Measurements from ENCODE around the gene LMAN2.
"Not testable (repeated sequence)": the region's sequence is repeated elsewhere in the genome, so short reads cannot be mapped to it uniquely, and the experiment has no call there.

Gene LMAN2

DNA sequence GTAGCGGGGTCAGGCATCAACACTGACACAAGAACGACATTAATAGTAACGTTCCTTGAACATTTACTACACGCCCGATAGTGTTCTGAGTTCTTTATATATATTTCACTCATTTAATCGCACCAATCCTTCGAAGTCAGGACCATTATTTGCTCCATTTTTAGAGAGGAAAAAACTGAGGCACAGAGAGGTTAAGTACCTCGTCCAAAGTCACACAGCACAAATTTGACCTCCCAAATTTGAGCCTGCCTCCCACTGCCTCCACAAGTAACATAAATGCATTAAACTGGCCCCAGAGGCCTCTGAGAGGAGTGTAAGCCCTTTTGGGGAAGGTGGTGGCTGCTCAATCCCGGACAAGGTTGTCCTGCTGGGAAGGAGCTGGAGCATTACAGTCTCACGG is 12.1 kb upstream of the LMAN2 start:
- Histone ChIP-seq H3K36me3 (ENCODE audit: control insufficient read depth, insufficient read depth, low read length) (peaks cover 12% of the 10 kb centered on the region), H3K27me3 (replicated peaks; ENCODE audit: control insufficient read depth, insufficient read depth, low read length) (no peaks in the 10 kb centered on the region), H3K4me3 (replicated peaks; ENCODE audit: low read depth, low read length) (peak overlapping the region; percentile 53)
- TF ChIP-seq, protein P1, sequence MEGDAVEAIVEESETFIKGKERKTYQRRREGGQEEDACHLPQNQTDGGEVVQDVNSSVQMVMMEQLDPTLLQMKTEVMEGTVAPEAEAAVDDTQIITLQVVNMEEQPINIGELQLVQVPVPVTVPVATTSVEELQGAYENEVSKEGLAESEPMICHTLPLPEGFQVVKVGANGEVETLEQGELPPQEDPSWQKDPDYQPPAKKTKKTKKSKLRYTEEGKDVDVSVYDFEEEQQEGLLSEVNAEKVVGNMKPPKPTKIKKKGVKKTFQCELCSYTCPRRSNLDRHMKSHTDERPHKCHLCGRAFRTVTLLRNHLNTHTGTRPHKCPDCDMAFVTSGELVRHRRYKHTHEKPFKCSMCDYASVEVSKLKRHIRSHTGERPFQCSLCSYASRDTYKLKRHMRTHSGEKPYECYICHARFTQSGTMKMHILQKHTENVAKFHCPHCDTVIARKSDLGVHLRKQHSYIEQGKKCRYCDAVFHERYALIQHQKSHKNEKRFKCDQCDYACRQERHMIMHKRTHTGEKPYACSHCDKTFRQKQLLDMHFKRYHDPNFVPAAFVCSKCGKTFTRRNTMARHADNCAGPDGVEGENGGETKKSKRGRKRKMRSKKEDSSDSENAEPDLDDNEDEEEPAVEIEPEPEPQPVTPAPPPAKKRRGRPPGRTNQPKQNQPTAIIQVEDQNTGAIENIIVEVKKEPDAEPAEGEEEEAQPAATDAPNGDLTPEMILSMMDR (IDR thresholded peaks at IDR 0.05; ENCODE audit: insufficient read depth, low read length, poor library complexity, severe bottlenecking) = no peak
- DNase-seq (ENCODE audit: extremely low read depth, insufficient read length) = no peak

GRCh38 chr5:177362610-177363507 is 11.4 kb upstream of the LMAN2 start:
- TF ChIP-seq, protein P1 (IDR thresholded peaks at IDR 0.05; ENCODE audit: insufficient read depth, low read length, poor library complexity, severe bottlenecking) = no peak
- H3K36me3 ChIP-seq (ENCODE audit: control insufficient read depth, insufficient read depth, low read length) = peaks cover 5% of the 10 kb centered on the region
- DNase-seq (ENCODE audit: extremely low read depth, insufficient read length) = peak; percentile 82
- H3K4me3 ChIP-seq (replicated peaks; ENCODE audit: low read depth, low read length) = peak overlapping the region; percentile 53
- H3K27me3 ChIP-seq (replicated peaks; ENCODE audit: control insufficient read depth, insufficient read depth, low read length) = no peaks in the 10 kb centered on the region

DNA sequence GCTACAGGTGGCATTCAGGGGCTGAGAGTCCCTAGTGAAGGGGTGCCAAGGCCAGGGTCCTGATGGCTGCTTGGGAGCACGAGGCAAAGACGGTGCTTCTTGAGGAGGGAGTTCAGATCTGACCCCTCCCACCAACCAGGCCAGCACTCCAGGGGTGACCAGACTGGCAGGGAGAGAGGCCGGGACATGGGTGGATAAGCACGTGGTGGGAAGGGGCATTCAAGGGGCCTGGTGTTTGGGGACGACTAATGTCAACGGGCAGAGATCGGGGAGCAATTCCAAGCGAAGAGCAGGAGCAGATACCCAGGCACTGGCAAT is 10.8 kb upstream of the LMAN2 start:
- H3K4me3 ChIP-seq (replicated peaks; ENCODE audit: low read depth, low read length) = peak overlapping the region; percentile 23
- TF ChIP-seq, protein P1 (IDR thresholded peaks at IDR 0.05; ENCODE audit: insufficient read depth, low read length, poor library complexity, severe bottlenecking) = no peak

DNA sequence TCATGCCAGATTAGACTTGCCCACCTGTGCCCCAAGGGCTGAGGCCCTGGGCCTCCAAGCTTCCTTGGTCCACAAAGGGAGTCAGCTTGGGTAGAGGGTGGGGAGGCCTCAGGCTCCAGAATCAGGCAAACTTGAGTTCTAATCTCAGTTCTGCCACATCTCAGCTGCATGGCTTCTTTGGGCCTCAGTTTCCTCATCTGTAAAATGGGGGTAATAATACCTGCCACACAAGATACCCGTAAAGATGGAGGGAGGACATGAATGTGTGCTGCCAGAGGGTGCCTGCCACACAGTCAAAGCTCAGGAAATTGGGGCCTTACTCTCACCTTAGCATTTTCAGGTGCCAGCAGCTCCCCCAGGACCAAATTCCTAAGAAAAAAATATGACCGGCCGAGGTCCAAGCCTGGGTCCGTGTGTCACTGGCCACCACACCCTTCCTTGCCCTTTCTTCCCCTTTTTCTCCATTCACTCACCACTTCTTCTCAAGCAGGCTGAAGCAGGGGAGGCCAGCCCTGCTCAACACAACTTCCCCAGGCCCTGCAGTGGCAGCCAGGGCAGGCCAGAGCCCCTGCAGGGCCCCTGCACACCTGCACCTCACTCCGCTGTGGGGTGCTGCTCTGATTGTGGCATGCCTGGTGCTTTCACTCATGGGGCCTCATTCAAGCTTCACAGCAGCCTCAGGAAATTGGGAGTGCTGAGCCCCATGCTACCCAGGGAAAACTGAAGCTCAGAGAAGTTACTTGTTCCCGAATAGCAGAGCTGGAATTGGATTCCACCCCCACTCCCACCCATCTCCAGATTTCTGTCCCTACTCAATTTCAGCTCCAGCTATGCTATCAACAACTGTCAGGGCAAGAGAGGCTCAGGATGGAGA is 10.2 kb upstream of the LMAN2 start:
- TF ChIP-seq, protein P1 (IDR thresholded peaks at IDR 0.05; ENCODE audit: insufficient read depth, low read length, poor library complexity, severe bottlenecking) = peak; percentile 29
- DNase-seq (ENCODE audit: extremely low read depth, insufficient read length) = no peak
- Histone ChIP-seq H3K36me3 (ENCODE audit: control insufficient read depth, insufficient read depth, low read length) (peaks cover under 1% of the 10 kb centered on the region), H3K27me3 (replicated peaks; ENCODE audit: control insufficient read depth, insufficient read depth, low read length) (no peaks in the 10 kb centered on the region), H3K4me3 (replicated peaks; ENCODE audit: low read depth, low read length) (peak overlapping the region; percentile 23; the same call in 1 of the 2 replicates)

More for the DNA sequence above, 10.8 kb upstream of the LMAN2 start:
- Histone ChIP-seq H3K27me3 (replicated peaks; ENCODE audit: control insufficient read depth, insufficient read depth, low read length) (no peaks in the 10 kb centered on the region), H3K36me3 (ENCODE audit: control insufficient read depth, insufficient read depth, low read length) (peaks cover 4% of the 10 kb centered on the region)
- DNase-seq (ENCODE audit: extremely low read depth, insufficient read length) = no peak

- not testable (repeated sequence) for H3K36me3 ChIP-seq (ENCODE audit: control insufficient read depth, insufficient read depth, low read length); H3K27me3 ChIP-seq (replicated peaks; ENCODE audit: control insufficient read depth, insufficient read depth, low read length); DNase-seq (ENCODE audit: extremely low read depth, insufficient read length); H3K4me3 ChIP-seq (replicated peaks; ENCODE audit: low read depth, low read length)
Measured at GRCh38 chr5:177360740-177361139, 9.3 kb upstream of the LMAN2 start.

GRCh38 chr5:177359860-177360259 is 8.4 kb upstream of the LMAN2 start:
- no peak for DNase-seq (ENCODE audit: extremely low read depth, insufficient read length)
- Histone ChIP-seq H3K36me3 (ENCODE audit: control insufficient read depth, insufficient read depth, low read length) (no peaks in the 10 kb centered on the region), H3K4me3 (replicated peaks; ENCODE audit: low read depth, low read length) (no peak overlapping the region; the same call in 1 of the 2 replicates), H3K27me3 (replicated peaks; ENCODE audit: control insufficient read depth, insufficient read depth, low read length) (no peaks in the 10 kb centered on the region)
- TF ChIP-seq, protein P1 (IDR thresholded peaks at IDR 0.05; ENCODE audit: insufficient read depth, low read length, poor library complexity, severe bottlenecking) = no peak

Data from GM06990 (cell line).